Activated CD8-positive, alpha-beta memory T cell treated with anti-CD3 and anti-CD28 coated beads for 48 hours (primary cell): Measurements from ENCODE around the gene TAF6L.
A peak's percentile ranks its signal among the peaks of the same experiment; 100 is the strongest.
"Not testable (repeated sequence)": the region's sequence is repeated elsewhere in the genome, so short reads cannot be mapped to it uniquely, and the experiment has no call there.

Source experiments
- DNase-seq, 3 experiments: peaks; one replicate each; pipeline ENCODE4 v3.0.0-alpha.2; 2020; ENCODE audit warnings: low read depth in 2 of 3, low spot score in 2 of 3

Gene TAF6L

GRCh38 chr11:62771144-62772021 lies at the start of gene TAF6L:
Gene TAF6L (plus strand): TSS chr11:62771396. CDS start chr11:62775784, 4,388 bp downstream.
- DNase-seq, result peak; percentile 89 to 96 (median 89)

DNA sequence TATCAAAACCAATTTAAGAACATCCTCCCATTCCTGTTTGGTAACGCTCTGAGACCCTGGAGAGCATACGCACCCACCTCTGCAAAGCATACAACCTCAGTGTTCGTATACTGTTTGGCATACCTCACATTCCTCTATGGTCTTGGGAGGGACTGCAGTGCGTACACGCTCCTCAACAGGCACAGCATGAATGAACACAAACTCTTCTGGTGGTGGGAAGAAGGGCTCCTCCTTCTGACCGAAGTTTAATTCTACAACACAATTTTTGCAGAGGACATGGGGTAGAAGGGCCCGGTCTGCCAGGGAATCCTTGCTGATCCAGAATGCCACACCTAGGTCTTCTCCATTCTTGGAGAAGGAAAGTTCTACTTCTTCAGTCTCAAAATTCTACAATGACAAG lies 49.2 kb upstream of the TAF6L start:
- DNase-seq, result no peak

DNA sequence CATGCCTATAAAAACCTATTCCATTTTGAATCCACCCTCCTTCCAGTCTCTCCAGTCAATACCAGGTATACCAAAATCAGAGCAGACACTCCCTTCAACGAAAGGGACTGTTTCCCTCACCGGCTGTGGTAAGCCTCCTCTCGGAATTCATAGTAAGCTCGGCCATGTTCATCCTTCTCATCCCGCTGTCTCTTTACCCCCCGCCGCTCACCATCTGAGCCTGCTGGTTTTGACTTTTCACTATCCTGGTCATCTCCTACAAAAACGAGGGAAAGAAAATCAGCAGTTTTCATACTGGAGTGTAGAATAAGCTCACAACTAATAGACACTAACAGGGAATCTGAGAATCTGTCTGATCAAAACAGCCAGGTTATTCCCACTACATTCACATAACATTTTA lies 47.0 kb upstream of the TAF6L start:
- DNase-seq, result no peak

GRCh38 chr11:62725646-62726045 lies 45.5 kb upstream of the TAF6L start:
- DNase-seq, result no peak

GRCh38 chr11:62726156-62726914 lies 44.9 kb upstream of the TAF6L start:
- no peak for DNase-seq

- DNase-seq, result no peak
These were observed 44.4 kb upstream of the TAF6L start for GRCh38 chr11:62726915-62727164.

GRCh38 chr11:62727165-62727871 lies 43.9 kb upstream of the TAF6L start, which contains the start of gene HNRNPUL2:
Gene HNRNPUL2 (minus strand): TSS chr11:62727457. CDS start chr11:62727156, 301 bp downstream.
- peak; percentile 91 to 99 (median 93) for DNase-seq

DNA sequence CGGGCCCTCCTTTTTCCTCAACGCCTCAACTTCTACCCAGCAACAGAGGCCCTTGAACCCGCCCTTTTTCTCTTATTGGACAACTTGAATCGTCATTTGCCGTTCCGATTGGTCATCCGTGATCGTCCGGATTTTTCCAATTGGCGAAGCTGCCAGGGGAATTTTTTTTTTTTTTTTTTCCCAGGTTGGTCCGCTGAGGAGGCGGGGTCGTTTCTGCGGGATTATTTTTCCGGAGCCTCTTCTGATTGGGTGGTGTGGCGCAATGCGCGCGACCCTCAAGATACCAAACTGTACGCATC lies 43.4 kb upstream of the TAF6L start:
- DNase-seq, result peak in 2 of 3 experiments; percentile 44 to 61

DNA sequence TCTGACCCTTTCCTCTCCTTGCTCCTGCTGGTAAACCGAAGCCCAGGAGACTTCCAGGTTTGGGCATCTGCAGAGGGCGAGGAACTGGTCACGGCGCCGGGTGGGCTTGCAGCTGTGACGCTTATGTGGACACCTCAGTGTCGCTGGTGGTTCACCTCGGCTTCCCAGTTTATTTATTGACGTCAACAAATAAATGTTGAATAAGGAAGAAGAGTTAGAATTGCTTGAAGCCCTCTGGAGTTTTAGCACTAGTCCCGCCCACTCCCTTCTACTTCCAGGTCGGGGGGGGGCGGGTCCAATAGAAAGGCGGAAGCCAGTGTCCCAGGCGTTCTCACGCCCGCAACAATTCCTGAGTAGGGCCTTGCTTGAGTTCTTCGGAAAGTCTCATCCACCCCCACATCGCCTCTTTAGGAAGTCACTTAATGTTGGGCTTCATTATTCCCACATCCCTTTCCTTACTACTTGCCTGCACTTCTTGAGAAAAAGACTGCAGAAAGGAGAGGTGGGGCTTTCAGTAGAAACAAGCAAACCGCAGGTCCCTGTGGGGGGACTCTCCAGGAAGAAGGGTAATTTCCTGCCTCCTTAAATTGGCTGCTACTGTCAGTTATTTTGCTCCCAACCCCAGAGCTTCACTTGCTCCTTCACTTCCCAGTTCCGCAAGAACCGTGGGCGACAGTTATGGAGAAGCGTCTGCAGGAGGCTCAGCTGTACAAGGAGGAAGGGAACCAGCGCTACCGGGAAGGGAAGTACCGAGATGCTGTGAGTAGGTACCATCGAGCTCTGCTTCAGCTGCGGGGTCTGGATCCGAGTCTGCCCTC lies 42.8 kb upstream of the TAF6L start, which contains the start of gene TTC9C:
TTC9C (plus strand) TSS at position 316 of the 818 bp plus-strand sequence; CDS start at position 679, 363 bp downstream.
- peak; percentile 54 to 67 (median 61) for DNase-seq

DNA sequence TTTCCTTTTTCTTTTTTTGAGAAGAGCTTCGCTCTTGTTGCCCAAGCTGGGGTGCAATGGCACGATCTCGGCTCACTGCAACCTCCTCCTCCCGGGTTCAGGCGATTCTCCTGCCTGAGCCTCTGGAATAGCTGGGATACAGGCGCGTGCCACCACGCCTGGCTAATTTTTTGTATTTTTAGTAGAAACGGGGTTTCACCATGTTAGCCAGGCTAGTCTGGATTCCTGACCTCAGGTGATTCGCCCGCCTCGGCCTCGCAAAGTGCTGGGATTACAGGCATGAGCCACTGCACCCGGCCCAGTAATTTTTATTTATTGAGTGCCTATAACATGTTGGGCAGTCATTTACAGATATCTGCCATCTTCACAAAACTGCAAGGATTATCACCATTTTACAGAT lies 41.1 kb upstream of the TAF6L start:
- DNase-seq, result not testable (repeated sequence)

GRCh38 chr11:62732830-62733229 lies 38.4 kb upstream of the TAF6L start:
- no peak for DNase-seq

- DNase-seq, result no peak
These were observed 34.0 kb upstream of the TAF6L start for GRCh38 chr11:62737196-62737595.

DNA sequence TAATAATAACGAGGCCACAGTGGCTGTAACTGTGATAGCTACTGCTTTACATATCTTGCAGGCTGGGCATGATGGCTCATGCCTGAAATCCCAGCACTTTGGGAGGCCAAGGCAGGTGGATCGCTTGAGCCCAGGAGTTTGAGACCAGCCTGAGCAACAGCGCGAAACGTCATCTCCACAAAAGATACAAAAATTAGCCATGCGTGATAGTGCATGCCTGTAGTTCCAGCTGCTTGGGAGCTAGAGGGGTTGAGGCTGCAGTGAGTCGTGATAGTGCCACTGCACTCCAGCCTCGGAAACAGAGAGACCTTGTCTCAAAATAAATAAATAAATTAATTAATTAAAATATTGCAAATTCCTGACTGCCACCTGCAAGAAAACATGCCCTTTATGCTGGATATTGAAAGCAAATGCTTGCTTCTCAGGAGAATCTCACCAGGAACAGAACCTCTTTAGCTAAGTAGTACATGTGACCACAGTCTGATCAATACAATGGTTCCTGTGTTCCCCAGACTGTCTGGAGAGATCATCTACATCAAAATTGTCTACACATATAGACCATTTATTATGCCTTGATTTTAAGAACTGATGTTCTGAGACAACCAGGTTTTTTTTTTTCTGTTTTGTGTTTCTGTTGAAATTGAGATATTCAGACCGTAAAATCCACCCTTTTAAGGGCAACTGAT lies 23.6 kb upstream of the TAF6L start:
- no peak for DNase-seq

- DNase-seq, result not testable (repeated sequence)
These were observed 21.3 kb upstream of the TAF6L start for GRCh38 chr11:62749931-62750330.

- DNase-seq, result no peak
These were observed 18.9 kb upstream of the TAF6L start for GRCh38 chr11:62752177-62752785.

DNA sequence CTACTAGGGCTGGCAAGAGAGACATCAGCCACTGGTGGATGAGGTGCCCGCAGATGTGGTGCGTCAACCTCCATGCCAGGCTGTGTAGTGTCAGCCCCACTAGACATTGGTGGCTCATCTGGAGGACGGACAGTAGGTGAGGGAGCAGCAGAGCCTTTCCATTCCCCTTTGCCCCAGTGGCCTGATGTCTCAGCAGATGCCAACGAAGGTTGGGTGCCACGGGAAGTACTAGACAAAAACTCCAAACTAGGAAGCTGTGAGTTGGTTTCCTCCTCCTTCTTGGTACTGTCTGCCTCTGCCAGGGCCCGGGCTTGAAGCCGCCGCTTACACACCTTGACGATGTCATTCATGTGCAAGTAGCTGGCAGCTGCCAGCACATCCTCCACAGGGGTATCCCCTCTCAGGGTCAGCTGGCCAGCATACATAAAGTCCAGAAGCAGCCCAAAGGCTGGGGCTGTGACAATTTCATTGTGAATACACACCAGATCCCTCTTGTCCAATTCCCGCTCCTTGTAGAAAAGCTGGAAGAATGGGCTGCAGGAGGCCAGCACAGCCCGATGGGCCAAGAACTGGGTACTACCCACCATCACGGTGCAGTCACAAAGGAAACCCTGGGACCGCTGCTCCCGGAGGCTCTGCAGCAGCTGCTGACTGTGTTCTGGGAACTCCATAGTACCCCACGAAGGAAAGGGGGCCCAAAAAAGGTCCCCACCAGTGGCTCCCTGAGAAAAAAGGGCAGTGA lies 18.0 kb upstream of the TAF6L start:
- DNase-seq, result no peak

DNA sequence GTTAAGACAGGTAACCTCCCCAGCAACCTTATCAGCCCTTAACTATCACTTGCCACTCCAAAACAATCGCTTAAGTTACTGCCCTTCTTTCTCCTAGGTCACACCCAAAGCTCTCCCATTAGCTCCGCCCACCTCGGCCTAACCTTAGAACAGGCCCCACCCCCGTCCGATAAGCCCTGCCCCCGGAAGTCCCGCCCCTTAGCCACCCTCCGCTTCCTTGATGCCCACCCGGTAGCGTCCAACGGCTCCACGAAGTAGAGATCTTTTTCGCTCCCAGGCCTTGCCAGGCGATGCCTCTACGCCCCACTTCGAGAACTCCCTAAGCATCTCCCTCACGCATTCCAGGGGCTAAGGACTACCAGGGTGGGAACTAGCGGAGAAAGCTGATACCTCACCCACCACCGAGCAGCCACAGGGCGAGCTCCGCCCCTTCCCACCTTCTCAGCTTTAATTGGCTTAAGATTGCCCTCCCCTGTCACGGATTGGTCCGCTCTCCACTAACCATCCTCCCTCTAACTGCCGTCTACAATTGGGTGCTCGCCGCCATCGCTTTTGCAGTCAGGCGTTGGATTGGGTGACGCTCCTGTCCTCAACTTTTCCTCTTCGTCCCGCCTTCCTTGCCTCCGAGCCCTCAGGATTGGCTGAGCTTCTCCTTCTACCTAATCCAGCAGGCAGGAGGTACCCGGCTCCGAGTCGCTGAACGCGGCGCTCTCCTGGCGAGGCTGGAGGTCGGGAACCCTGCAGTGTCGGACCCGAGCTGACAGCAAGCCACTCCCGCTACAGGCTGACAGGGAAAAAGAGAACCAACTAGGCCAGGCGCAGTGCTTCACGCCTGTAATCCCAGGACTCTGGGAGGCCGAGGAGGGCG lies 17.2 kb upstream of the TAF6L start, which contains the start of gene ZBTB3:
ZBTB3 (minus strand) TSS at position 425 of the 868 bp plus-strand sequence. CDS start 496 bp downstream, outside the sequence.
- peak; percentile 84 to 94 (median 93) for DNase-seq

DNA sequence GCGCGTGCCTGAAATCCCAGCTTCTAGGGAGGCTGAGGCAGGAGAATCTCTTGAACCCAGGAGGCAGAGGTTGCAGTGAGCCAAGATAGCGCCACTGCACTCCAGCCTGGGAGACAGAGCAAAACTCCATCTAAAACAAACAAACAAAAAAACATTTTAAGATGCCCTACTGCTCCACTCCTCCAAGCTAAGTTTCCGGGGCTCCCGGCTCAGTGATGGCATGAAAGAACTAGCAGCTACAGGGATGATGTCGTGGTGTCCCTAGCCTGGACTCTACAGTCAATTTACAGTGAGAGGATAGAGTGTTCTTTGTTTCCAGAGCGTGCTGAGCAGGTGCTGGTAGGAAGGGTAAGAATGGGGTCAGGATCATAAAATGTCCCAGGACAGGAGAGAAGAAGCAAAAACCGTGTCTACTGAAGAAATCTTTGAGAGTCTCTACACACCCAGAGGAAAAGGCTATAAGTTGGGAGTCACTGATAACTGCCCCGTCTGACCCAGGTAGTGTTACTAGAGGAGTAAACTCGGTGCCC lies 16.0 kb upstream of the TAF6L start:
- no peak for DNase-seq
